Stimulated activated CD4-positive, alpha-beta T cell treated with anti-CD3 and anti-CD28 coated beads, Interleukin-12 subunit alpha, Interleukin-12 subunit beta, amount 100 ng/mL, for 24 hours (primary cell): ENCODE measurements around the gene ARMC7.
A peak's percentile ranks its signal among the peaks of the same experiment; 100 is the strongest.
"Not testable (repeated sequence)": the region's sequence is repeated elsewhere in the genome, so short reads cannot be mapped to it uniquely, and the experiment has no call there.

Source experiments
- DNase-seq, 2 experiments: peaks; one replicate each; pipeline ENCODE4 v3.0.0-alpha.2; 2020; ENCODE audit warnings: low read depth in 2 of 2

Gene ARMC7

DNA sequence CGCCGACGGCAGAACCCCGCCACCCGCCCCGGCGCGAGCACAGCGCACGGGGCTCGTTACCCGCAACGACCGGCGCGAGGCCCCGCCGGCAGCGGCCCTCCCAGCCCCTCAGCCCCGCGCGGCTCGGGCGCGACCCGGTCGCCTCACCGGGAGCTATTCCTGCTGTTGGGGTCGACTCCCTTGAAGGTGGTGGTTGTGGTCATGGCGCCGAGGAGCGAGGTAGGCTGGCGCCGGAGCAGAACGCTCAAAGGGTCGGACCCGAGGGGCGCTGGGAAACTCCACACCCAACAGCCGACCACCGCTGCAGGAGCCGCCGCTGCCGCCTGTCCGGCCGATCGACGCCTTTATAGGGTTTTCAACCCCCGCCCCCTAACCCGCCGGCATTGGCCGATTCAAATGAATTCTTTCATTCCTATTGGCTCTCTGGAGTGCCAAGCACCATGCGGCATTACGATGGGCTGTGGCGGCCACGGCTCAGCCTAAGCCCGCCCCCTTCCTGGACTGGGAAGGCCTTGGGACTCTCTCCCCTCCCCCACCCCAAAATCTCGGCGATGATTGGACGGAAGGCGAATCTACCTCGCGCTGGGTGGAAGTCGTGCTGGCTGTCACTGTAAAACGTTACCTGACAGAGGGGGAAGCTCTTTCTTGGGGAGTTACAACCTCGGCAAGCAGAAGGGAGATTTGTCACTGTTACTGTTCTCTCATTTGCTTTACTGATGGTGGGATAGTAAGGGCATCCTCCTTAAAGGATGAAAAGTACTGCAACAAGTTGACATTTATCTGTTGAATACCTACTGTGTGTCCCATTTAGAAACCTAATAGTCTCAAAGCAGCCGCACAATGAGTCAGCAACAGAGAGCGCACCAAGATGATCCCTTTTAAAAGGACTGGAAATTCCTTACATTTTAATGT, 44.7 kb downstream of the ARMC7 start, which contains the start of gene JPT1:
Gene JPT1, minus strand, starts transcription at position 318 of the 912 bp plus-strand sequence. Its CDS starts 115 bp downstream, at position 203.
- DNase-seq: peak; percentile 95 to 98

DNA sequence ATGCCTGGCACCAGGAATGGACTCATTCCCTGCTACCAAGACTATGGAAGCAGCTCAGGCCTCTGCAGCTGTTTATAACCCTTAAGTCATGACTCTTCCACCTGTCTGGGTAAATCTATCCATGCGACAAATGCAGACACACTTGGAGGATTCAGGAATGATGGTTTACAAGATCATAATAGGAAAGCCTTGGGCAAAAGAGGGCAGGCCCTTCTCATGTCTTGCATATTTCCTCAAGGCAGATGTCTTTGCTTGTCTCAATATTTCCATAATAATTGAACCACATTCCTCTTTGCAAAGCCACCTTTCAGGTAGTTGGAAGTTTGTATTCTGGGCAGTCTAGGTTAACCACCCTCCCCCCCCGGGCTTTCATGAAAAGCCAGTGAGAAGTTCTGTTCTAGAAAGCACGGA, 45.4 kb downstream of the ARMC7 start:
- no peak for DNase-seq

DNA sequence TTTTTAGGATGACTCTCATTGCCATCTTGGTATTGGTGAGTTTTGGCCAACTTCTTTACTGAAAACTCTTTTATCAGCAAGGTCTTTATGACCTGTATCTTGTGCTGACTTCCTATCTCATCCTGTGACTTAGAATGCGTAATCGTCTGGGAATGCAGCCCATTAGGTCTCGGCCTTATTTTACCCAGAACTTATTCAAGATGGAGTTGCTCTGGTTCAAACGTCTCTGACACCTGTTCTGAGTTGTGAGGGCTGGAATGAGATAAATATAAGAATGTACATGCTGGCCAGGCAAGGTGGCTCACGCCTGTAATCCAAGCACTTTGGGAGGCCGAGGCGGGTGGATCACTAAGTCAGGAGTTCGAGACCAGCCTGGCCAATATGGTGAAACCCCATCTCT, 48.7 kb downstream of the ARMC7 start:
- not testable (repeated sequence) for DNase-seq

DNA sequence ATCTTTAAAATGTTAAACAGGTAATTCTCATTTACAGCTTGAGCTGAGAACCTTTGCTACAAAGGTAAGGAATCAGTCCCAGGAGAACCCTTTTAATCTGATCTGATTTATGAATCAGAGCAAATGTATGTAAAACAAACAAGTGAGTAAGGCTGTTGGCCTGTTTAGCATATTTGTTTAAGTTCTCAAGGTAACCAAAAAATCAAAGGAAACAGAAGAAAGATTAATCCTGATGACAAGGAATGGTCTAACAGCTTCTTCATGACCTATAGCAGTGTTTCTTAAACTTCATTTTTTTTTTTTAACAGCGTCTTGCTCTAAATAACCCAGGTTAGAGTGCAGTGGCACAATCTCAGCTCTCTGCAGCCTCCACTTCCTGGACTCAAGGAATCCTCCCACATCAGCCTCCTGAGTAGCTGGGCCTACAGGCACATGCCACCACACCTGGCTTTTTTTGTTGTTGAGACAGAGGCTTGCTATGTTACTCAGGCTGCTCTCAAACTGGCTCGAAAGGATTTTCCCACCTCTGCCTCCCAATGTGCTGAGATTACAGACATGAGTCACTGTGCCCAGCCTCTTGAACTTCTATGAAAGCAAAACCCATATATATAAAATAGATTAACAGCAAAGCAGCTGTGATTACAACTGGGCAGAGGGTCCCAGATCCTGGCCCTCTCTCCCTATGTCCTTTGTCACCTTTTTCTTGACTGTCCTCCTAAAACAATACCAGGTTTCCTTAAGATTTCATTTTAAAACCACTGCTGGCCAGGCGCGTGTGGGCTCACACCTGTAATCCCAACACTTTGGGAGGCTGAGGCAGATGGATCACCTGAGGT, 49.6 kb downstream of the ARMC7 start:
- no peak for DNase-seq

DNA sequence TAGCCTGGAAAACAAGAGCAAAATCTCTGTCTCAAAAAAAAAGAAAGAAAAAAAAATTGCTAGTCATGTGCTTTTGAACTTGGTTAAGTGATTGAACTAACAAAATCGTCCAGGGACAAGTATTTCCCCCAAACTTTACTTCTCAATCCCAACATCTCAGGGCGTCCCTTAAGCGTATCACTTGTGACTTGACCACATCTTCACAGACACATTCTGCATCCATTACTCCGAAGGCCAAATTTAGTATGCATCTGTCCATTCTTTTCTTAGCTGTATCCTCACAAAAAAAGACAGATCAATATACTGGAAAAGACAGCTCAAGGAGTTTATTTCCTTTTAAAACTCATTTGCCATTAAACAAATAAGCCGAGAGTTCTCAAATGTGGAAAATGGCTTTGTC, 50.4 kb downstream of the ARMC7 start:
- DNase-seq: no peak

DNA sequence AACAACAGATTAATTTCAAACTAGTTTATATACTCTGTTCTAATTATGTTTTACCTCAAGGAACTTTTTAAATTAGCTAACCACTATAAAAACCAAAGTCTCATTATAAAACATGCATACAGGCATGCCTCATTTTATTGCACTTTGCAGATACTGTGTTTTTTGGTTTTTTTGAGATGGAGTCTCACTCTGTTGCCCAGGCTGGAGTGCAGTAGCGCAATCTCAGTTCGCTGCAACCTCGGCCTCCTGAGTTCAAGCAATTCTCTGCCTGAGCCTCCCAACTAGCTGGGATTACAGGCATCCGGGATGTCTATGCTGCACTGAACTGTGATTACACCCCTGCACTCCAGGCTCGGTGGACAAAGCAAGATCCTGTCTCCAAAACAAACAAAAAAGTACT, 53.3 kb downstream of the ARMC7 start:
- no peak for DNase-seq

DNA sequence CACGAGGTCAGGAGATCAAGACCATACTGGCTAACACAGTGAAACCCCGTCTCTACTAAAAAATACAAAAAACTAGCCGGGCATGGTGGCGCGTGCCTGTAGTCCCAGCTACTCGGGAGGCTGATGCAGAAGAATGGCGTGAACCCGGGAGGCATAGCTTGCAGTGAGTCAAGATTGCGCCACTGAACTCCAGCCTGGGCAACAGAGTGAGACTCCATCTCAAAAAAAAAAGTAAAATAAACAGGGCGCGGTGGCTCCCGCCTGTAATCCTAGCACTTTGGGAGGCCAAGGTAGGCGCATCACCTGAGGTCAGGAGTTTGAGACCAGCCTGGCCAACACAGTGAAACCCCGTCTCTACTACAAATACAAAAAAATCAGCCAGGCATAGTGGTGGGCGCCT, 54.8 kb downstream of the ARMC7 start:
- not testable (repeated sequence) for DNase-seq

DNA sequence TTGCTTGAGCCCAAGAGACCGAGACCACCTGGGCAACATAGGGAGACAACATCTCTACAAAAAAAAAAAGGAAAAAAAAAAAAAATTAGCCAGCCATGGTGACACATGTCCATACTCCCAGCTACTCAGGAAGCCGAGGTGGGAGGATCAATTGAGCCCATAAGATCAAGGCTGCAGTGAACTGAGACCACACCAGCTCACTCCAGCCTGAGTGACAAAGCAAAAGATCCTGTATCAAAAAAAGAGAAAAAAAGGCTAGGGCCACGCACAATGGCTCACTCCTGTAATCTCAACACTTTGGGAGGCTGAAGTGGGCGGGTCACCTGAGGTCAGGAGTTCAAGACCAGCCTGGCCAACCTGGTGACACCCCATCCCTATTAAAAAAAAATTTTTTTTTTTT, 59.2 kb downstream of the ARMC7 start:
- DNase-seq: no peak

DNA sequence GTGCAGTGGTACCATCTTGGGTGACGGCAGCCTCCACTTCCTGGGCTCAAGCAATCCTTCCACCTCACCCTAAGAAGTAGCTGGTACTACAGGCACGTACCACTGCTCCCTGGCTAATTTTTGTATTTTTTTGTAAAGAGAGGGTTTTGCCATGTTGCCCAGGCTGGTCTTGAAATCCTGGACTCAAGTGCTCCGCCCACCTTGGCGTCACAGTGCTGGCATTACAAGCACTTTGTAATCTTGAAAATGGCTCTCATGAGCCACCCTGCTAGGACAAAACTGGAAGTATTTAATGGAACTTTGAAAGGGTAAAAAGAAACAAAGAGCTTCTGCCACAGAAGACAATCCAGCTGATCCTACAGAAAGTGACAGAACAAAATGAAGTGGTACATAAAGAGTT, 63.8 kb downstream of the ARMC7 start:
- DNase-seq: no peak

DNA sequence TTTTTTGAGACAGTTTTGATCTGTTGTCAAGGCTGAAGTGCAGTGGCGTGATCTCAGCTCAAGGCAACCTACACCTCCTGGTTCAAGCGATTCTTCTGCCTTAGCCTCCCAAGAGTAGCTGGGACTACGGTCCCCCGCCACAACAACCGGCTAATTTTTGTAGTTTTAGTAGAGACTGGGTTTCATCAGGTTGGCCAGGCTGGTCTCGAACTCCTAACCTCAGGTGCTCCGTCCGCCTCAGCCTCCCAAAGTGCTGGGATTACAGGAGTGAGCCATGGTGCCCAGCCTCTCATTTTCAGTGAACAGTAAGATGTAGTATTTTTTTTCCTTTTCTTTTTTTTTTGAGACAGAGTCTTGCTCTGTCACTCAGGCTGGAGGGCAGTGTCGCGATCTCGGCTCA, 65.2 kb downstream of the ARMC7 start:
- DNase-seq: no peak

DNA sequence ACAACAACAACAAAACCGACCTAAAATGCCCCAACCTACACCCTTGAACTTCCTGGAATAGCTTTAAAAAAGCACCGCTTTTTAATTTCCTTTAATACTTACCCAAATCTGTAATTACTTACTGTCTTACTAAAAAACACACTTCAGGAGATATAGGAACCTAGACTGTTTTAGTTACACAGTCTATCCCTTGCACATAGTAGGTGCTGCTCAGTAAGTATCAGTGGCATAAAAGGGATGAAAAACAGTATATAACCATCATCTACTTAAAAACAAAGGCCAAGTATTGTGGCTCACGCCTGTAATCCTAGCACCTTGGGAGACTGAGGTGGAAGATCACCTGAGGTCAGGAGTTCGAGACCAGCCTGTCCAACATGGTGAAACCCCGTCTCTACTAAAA, 66.9 kb downstream of the ARMC7 start:
- no peak for DNase-seq

DNA sequence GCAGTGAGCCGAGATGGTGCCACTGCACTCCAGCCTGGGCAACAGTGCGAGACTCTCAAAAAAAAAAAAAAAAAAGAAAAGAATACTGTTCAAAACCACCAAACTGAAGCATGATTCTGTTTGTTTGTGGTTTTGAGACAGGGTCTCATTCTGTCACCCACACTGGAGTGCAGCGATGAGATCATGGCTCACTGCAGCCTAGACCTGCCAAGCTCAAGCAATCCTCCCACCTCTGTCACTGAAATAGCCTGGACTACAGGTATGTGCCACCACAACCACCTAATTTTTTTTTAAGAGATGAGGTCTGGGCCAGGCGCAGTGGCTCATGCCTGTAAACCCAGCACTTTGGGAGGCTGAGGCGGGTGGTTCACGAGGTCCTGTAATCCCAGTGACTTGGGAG, 68.7 kb downstream of the ARMC7 start:
- no peak for DNase-seq
